Psoas muscle (tissue), 8 donors: ENCODE measurements around the gene SIX3. TPM values are rescaled to one million over a fixed set of nuclear protein-coding genes. Genes with fewer than 3 reads are reported as not detected.

ENCODE experiments used
- ATAC-seq, 4 donors: fragments of 200-7000 bp; cut with Tn5 transposase; one replicate each; pipeline ENCODE4 v1.9.1; 2020; ENCODE audit warnings: moderate library complexity in 3 of 4, mild to moderate bottlenecking in 2 of 4
- DNase-seq, 2 donors: peaks; one replicate each; pipeline ENCODE4 v3.0.0-alpha.2; 2020
- H3K27ac ChIP-seq: fragments of 200-600 bp; one replicate; pipeline ENCODE4 v1.8.0; 2022
- H3K27me3 ChIP-seq, 3 donors: fragments of 200-600 bp in 1 of 3; one replicate each; pipeline versions ENCODE4 v1.6.1 to v1.8.0; 2013 to 2022; ENCODE audit warnings: low read length in 2 of 3, mild to moderate bottlenecking in 2 of 3, moderate library complexity in 1 of 3; ENCODE audit not compliant: insufficient read depth in 3 of 3
- H3K36me3 ChIP-seq, 2 donors: fragments of 200-600 bp in 1 of 2; one replicate each; pipeline versions ENCODE4 v1.6.1 to v1.8.0; 2013 to 2022; ENCODE audit warnings: low read depth in 1 of 2, mild to moderate bottlenecking in 1 of 2, moderate library complexity in 1 of 2; ENCODE audit not compliant: insufficient read depth in 1 of 2
- H3K4me1 ChIP-seq: fragments of 200-600 bp; one replicate; pipeline ENCODE4 v1.8.0; 2022
- H3K4me3 ChIP-seq: fragments of 200-600 bp; one replicate; pipeline ENCODE4 v1.8.0; 2022; ENCODE audit warnings: mild to moderate bottlenecking
- H3K9me3 ChIP-seq: fragments of 200-600 bp; one replicate; pipeline ENCODE4 v1.8.0; 2022
- WGBS, 3 donors: extraction: QIAGEN DNeasy Blood & Tissue Kit; methylation state at CpG; one replicate each; pipeline versions ENCODE4 v1.1.6 to v1.1.7; 2013; 5-methylcytosine and 5-hydroxymethylcytosine counted together
- intact Hi-C, 2 donors: fragments of 100-400 bp; cut with DNase I; formaldehyde crosslinking; loops; one replicate each; pipeline versions ENCODE4 v1.11.0 to v1.14.2; 2022
- polyA plus RNA-seq, 3 donors: library from polyadenylated mRNA; stranded (reverse); fragments of 200-250 nt; gene quantifications; one replicate each; pipeline ENCODE4 v1.2.3, GENCODE V29; 2013
- total RNA-seq, 4 donors: library from RNA; stranded (reverse); fragmentation: NEBNext Ultra II Directional in 2 of 4; extraction: Animal tissue kit (Norgen Biotek cat#: 25700) in 2 of 4; gene quantifications; one replicate each; pipeline versions ENCODE4 v1.2.1 to v1.2.4, GENCODE V29; 2021 to 2023
- TF ChIP-seq, protein P1 (sequence below): fragments of 200-600 bp; IDR thresholded peaks from one replicate; pipeline ENCODE4 v1.8.0; 2022; ENCODE audit warnings: antibody characterized with exemption
- donor health status: healthy with polysubstance abuse.
- donor health status: DM: no; HTN: no; CAD: no; lungs with moderate emphysema.
- donor health status: Bipolar disorder and iron deficiency.
- donor health status: healthy.
- donor health status: DM: yes; HTN: yes; CAD: no.
- donor health status: DM: no; HTN: no; CAD: no.
- donor health status: DM: no; HTN: no; CAD: no.
- donor health status: DM: yes; HTN: yes; CAD: no.

Gene SIX3
- total and polyA plus RNA-seq, 7 donors: 0.01 to 0.20 TPM; not detected in 5

DNA sequence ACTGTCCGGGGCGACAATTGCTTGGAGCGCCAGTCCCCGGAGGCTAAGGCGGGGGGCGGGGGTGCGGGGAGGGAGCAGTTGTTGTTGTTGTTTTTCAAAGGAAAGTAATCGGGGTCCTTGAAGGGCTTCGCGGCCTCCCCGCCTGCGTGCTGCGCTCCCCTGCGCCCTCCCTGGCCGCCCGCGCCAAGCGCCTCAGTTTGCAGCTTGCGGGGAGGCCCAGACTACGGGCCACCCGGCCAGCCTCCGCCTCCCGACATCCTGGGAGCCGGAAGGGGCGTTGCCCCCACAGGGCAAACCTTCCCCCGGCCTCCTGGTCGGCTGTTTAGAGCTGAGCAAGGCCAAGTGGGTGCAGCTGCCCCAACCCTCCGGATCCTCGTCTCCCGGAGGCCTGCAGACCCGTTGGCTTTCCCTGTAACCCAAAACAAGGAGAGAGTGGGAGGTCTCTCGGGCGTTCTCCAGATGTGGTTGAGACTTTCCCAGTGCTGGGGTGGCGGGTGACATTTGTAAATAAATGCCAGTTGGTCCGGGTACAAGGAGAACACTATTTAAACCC lies 3.7 kb upstream of the SIX3 start:
- 6 to 7% (median 7%) methylated on average over 35 of the region's 35 CpGs for WGBS, 3 donors
- Histone ChIP-seq H3K4me3 (peak overlapping the region; percentile 65), H3K27ac (no peak overlapping the region), H3K9me3 (no peaks in the 10 kb centered on the region), H3K27me3 (peaks cover 0 to 95% (median 66%) of the 10 kb centered on the region in 3 donors), H3K36me3 (no peaks in the 10 kb centered on the region), H3K4me1 (peaks cover 17% of the 10 kb centered on the region)
- DNase-seq: peak in 1 of 2 donors; percentile 49
- TF ChIP-seq, protein P1, sequence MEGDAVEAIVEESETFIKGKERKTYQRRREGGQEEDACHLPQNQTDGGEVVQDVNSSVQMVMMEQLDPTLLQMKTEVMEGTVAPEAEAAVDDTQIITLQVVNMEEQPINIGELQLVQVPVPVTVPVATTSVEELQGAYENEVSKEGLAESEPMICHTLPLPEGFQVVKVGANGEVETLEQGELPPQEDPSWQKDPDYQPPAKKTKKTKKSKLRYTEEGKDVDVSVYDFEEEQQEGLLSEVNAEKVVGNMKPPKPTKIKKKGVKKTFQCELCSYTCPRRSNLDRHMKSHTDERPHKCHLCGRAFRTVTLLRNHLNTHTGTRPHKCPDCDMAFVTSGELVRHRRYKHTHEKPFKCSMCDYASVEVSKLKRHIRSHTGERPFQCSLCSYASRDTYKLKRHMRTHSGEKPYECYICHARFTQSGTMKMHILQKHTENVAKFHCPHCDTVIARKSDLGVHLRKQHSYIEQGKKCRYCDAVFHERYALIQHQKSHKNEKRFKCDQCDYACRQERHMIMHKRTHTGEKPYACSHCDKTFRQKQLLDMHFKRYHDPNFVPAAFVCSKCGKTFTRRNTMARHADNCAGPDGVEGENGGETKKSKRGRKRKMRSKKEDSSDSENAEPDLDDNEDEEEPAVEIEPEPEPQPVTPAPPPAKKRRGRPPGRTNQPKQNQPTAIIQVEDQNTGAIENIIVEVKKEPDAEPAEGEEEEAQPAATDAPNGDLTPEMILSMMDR: no peak
- peak in 1 of 4 donors; percentile 21 for ATAC-seq
- intact Hi-C loops: no loop called here

DNA sequence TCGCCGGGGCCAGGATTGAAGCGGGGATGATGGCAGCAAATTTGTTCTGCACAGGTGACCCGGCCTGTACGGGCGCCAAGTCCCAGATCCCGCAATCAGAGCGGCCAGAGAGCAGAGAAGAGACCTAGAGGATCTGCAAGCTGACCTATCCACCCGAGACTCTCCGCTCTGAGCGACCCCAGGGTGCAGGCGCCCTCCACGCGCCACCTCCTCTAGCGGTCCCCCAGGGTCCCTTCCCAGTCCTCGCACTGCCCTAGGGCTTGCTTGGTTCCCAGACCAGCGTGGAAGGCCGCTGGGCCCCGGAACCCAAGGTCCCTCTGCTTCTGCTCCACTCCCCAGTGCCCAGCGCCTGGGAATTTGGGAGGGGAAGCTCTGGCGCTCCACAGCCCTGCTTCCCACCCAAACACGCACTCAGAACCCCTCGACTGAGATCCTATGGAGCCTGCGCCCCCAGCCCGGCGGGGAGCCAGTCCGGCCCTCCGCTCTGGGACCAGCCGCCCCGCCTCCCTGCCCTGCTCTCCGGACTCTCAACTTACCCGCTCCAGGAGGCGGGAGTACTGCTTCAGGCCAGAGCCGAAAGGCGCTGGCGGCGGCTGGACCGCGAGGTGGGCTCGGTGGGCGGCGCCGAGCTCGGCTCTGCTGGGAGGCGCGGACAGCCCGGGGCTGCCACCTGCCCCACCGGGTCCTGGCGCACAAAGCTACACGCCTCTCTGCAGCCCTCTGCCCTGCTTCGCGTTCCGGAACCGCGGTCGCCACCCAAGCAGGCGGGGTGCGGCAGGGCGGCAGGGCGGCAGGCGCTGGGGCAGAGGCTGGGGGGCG lies 3.0 kb upstream of the SIX3 start:
- H3K4me1 ChIP-seq: peaks cover 17% of the 10 kb centered on the region
- H3K27ac ChIP-seq: no peak overlapping the region
- 2 to 5% (median 3%) methylated on average over 50 to 62 of the region's 62 CpGs for WGBS, 3 donors
- H3K9me3 ChIP-seq: no peaks in the 10 kb centered on the region
- TF ChIP-seq, protein P1: no peak
- H3K4me3 ChIP-seq: peak overlapping the region; percentile 65
- H3K27me3 ChIP-seq: peaks cover 0 to 95% (median 65%) of the 10 kb centered on the region in 3 donors
- peak; percentile 29 to 50 (median 43) for ATAC-seq
- intact Hi-C loops: no loop called here
- DNase-seq: peak in 1 of 2 donors; percentile 38
- no peaks in the 10 kb centered on the region for H3K36me3 ChIP-seq

DNA sequence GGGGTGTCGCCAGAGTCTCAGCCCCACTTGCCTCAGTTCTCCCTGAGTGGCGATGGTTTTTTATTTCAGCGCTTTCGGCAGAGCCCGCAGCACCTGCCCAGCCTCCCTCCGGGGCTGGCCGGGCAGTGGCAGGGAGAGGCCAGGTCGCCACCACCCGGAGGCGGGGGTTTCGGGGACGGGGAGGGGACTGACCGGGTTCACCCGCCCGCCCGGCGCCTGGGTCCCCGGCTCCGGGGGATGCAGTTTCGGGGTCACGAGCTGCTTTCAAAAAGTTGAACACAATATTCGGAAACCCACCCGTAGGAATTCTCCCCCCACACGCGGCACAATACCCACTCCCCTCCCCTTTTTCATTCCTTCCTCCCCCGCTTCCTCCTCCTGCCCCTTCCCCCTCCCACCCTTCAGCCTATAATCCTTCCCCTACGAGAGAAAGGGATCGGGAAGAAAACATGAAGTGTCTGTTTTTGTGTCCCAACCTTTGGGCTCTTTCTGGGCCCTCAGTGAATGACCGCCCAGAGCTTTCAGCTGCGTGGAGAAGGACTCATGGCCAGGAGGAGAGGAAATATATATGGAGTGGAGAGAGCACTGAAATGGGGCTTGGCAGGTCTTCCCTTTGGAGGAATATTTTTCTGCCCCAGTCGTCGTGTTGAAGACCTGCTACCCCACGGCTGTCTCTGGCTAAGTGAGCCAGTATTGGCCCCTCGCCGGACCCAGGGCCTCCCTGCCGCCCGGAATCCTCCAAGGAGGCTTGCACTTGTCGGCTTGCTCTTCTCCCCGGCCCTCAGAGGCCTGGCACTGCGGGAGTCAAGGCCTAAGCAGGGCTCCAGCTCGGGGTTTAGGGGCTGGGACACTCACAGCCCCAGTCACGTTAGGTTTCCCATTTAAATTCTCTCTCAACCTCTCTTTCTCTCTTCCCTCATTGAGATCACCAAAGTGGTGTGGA lies 2.1 kb upstream of the SIX3 start:
- TF ChIP-seq, protein P1: no peak

DNA sequence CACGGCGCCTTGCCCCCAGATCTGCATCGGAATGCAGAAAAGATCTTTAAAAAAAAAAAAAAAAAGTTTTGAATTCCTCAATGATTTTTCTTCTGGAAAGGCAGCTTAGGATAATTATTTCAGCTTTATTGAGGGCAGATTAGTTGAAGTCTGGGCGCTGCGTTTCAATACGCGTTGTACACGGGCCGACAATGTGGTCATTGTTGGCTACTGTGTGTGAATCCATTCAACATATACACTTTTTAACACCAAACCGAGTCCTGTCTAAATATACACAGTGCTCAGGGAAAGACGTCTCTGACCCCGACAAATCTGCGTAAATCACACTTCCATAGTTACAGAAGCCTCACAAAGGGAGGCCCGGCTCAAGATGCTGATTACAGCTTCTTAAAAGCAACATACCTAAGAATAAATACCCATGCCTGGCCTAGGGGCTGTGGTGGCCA lies 1.4 kb upstream of the SIX3 start:
- intact Hi-C loops: no loop called here

More for the DNA sequence above, 2.1 kb upstream of the SIX3 start:
- 26 to 36% (median 28%) methylated on average over 33 to 42 of the region's 42 CpGs for WGBS, 3 donors
- Histone ChIP-seq H3K4me3 (peak overlapping the region; percentile 65), H3K4me1 (peaks cover 18% of the 10 kb centered on the region), H3K9me3 (no peaks in the 10 kb centered on the region), H3K27ac (no peak overlapping the region), H3K36me3 (no peaks in the 10 kb centered on the region), H3K27me3 (peaks cover 0 to 95% (median 67%) of the 10 kb centered on the region in 3 donors)
- ATAC-seq (no peak), DNase-seq (peak in 1 of 2 donors; percentile 46)
- intact Hi-C loops: no loop called here

More for the DNA sequence above, 1.4 kb upstream of the SIX3 start:
- no peaks in the 10 kb centered on the region for H3K9me3 ChIP-seq
- no peak for DNase-seq
- 77 to 91% (median 87%) methylated on average over 14 of the region's 14 CpGs for WGBS, 3 donors
- H3K27me3 ChIP-seq: peaks cover 0 to 95% (median 68%) of the 10 kb centered on the region in 3 donors
- H3K36me3 ChIP-seq: no peaks in the 10 kb centered on the region
- no peak overlapping the region for H3K4me3 ChIP-seq
- peaks cover 20% of the 10 kb centered on the region for H3K4me1 ChIP-seq
- no peak for ATAC-seq
- TF ChIP-seq, protein P1: no peak
- H3K27ac ChIP-seq: no peak overlapping the region
